GM19035 (cell line): ENCODE data around the gene DRC3.
"Not testable (repeated sequence)": the region's sequence is repeated elsewhere in the genome, so short reads cannot be mapped to it uniquely, and the experiment has no call there.

Source experiments
- ATAC-seq: cut with Tn5 transposase; IDR thresholded peaks from one replicate; pipeline ENCODE4 v1.9.1; 2021; ENCODE audit not compliant: unreplicated experiment

DRC3 gene

GRCh38 chr17:17990282-17990681 lies 17.6 kb downstream of the DRC3 start:
- ATAC-seq = no peak

DNA sequence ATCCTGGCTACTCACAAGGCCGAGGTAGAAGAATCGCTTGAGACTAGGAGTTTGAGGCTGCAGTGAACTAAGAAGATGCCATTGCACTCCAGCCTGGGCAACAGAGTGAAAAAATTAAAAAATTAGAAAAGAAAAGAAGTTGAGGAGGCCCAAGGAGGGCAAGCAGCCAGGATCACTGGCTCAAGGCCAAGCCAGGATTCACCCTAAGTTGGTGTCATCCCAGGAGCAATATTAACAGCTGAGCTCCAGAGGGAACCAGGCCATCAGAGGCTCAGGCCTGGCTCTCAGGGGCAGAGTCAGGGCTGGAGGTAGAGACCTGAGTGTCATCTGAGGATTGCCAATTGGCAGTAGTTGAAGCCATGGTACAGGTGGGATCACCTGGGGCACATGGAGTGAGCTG lies 20.7 kb downstream of the DRC3 start:
- no peak for ATAC-seq

DNA sequence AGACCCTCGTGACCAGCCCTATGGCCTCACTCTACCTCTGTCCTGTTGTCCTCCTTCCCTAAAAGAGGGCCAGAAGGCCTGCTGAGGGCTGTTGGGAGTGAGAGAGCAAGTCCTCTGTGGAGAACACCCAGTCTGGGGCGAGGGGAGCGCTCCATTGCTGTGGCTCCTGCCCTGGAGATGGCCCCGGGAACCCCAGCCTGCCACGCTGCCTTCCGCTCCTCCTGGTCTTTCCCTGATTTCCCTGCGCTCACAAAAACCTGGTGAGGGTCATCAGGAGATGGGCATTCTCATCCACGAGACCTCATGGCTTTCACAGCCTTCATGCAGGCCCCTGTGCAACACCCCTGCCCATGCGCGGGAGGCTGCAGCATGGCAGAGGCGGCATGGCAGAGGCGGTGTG lies 21.2 kb downstream of the DRC3 start:
- ATAC-seq = no peak

GRCh38 chr17:17994271-17995069 lies 21.8 kb downstream of the DRC3 start:
- ATAC-seq = no peak

- not testable (repeated sequence) for ATAC-seq
Observed at GRCh38 chr17:17995887-17996286, 23.2 kb downstream of the DRC3 start.

GRCh38 chr17:17998934-17999333 lies 26.3 kb downstream of the DRC3 start:
- no peak for ATAC-seq

DNA sequence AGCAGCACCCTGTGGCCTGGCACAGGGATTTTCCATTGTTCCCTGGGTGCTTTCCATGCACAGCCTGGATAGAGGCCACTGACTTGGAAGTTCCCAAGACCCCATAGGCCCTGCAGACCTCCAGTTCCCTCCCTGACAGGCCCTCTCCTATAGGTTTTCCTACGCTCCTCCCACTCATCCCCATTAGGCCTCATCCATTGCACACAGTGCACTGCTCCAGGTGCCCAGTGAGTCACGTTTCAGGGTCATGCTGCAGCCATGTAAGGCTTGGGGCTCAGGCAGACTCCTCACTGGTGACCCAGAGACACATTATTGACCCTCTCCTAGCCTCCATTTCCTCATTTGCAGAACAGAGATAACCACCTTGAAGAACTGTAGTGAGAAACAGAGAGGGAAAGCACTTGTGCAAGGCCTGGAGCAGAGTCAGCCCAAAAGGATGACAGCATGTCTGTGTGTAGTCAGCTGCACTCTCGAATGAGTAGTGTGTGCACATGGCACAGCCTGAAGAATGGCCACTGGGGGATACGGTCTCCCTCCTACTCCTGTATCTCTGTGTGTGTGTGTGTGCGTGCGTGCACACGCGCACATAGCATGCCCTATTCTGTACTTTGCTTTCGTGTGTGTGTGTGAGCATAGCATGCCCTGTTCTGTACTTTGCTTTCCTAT lies 26.8 kb downstream of the DRC3 start:
- ATAC-seq = no peak

GRCh38 chr17:18000030-18000408 lies 27.4 kb downstream of the DRC3 start:
- ATAC-seq = no peak

GRCh38 chr17:18002171-18002570 lies 29.5 kb downstream of the DRC3 start:
- ATAC-seq = no peak

GRCh38 chr17:18004345-18004744 lies 31.7 kb downstream of the DRC3 start:
- no peak for ATAC-seq

DNA sequence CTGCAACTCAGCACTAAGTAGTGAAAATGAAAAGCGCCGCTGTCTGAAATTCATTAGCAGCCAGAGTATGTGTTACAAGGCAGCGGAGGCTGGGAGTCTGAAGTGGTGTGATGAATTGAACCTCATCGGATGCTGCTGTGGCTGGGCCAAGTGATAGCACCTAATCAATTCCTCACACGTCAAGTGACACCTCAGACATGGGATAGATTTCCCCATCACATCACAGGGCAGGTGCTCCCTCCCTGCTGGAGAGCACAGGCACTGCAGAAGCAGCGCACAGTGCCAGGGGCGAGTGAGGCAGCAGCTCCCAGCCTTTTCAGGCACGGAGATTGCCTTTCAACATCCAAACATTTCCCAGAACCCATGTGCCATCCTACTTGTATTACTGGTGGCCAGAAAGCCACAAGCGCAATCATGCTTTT lies 32.2 kb downstream of the DRC3 start:
- no peak for ATAC-seq

DNA sequence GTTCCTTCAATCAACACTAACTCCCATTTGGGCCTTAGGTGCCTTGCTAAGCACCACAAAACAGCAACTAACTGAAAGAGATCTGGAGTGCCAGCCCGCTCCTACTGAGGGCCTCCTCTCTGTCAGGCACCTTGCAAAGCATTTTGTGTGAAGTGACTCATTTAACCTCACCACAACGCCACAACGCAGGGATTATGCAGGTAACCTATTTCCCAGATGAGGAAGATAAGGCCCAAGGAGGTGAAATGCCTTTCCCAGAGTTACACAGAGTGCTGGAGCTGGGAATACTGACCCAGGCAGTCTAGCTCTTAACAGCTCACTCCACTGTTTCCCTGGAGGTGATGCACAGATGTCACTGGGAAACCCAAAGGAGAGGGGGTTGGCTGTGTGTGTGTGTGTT lies 32.8 kb downstream of the DRC3 start:
- ATAC-seq = no peak

- no peak for ATAC-seq
Observed at GRCh38 chr17:18006495-18007239, 34.0 kb downstream of the DRC3 start.

- ATAC-seq = no peak
Observed at GRCh38 chr17:18008496-18009268, 36.0 kb downstream of the DRC3 start.

GRCh38 chr17:18009609-18010420 lies 37.2 kb downstream of the DRC3 start:
- ATAC-seq = no peak

DNA sequence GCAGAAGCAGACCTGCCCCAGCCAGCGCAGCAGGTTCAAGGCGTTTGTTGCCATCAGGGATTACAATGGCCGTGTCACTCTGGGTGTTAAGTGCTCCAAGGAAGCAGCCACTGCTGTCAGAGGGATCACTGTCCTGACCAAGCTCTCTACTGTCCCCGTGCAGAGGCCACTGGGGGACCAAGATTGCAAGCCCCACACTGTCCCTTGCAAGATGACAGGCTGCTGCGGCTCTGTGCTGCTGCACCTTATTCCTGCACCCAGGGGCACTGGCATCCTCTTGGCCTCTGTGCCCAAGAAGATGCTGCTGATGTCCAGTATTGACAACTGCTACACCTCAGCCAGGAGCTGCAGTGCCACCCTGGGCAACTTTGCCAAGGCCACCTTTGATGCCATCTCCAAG lies 38.6 kb downstream of the DRC3 start:
- ATAC-seq = no peak

GRCh38 chr17:18014006-18014405 lies 41.3 kb downstream of the DRC3 start:
- no peak for ATAC-seq

DNA sequence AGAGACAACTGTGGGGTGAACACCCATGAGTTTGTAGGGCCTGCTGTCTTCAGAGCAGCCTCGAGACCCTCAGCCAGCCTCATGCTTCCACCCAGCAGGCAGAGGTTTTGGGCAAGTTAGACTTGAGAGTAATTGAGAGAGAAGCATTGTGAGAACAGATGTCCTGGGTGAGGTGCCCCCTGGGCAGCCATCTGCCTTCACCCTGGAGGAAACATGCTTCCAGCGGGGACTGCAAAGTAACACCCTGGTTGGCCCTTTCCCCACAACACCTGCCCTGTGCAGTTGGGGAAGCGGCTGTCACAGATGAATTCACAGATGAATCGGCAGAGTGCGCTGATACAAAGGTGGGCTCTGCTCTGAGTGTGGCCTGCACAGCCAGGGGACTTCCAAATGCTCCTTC lies 42.9 kb downstream of the DRC3 start:
- ATAC-seq = no peak

DNA sequence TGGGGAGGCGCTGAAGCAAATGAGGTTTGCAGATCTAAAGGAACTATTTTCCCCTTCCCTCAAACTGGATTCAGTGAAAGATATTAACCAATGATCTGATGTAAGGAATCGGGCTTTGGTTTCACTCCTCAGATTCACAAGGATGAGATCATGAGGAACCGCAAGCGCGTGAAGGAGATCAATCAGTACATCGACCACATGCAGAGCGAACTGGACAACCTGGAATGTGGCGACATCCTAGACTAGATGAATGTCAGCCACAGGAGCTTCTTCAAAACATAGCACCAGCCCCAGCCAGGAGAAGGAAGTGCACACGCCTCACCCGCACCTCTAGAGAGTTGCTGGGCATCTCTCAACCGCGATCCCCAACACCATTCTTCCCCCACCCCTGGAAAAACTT lies 43.8 kb downstream of the DRC3 start:
- no peak for ATAC-seq

GRCh38 chr17:18017958-18018357 lies 45.3 kb downstream of the DRC3 start:
- ATAC-seq = no peak
